ENCODE measurements around the gene SLC19A1. TPM values are rescaled to one million over a fixed set of nuclear protein-coding genes. Genes with fewer than 3 reads are reported as not detected.

SLC19A1 gene
- total RNA-seq, 2 donors from 2014 or later: 12.2 to 15.5 TPM

GRCh38 chr21:45490049-45490731, 52.0 kb downstream of the SLC19A1 start:
- Histone ChIP-seq H3K36me3 (no peaks in the 10 kb centered on the region), H3K9me3 (no peaks in the 10 kb centered on the region), H3K27me3 (replicated peaks; ENCODE audit: insufficient read depth) (no peaks in the 10 kb centered on the region), H3K27ac (no peak overlapping the region), H3K4me3 (no peak overlapping the region), H3K4me1 (replicated peaks) (no peaks in the 10 kb centered on the region)
- DNase-seq (ENCODE audit: low spot score): no peak
- 77% methylated on average over 27 of the region's 29 CpGs for WGBS
- intact Hi-C loops (cut with DNase I): no loop called here
- TF ChIP-seq POLR2A (IDR thresholded peaks at IDR 0.05) (no peak), POLR2AphosphoS5 (IDR thresholded peaks at IDR 0.05) (no peak), CTCF (IDR thresholded peaks at IDR 0.05) (no peak)

GRCh38 chr21:45489722-45489982, 52.6 kb downstream of the SLC19A1 start:
- intact Hi-C loops (cut with DNase I): no loop called here
- Histone ChIP-seq H3K27me3 (replicated peaks; ENCODE audit: insufficient read depth) (no peaks in the 10 kb centered on the region), H3K36me3 (no peaks in the 10 kb centered on the region), H3K4me3 (no peak overlapping the region), H3K27ac (no peak overlapping the region), H3K9me3 (no peaks in the 10 kb centered on the region), H3K4me1 (replicated peaks) (no peaks in the 10 kb centered on the region)
- no peak for DNase-seq (ENCODE audit: low spot score)
- 60% methylated on average over 8 of the region's 9 CpGs for WGBS
- no peak for TF ChIP-seq POLR2AphosphoS5 (IDR thresholded peaks at IDR 0.05)
- TF ChIP-seq POLR2A (IDR thresholded peaks at IDR 0.05): no peak
- TF ChIP-seq CTCF (IDR thresholded peaks at IDR 0.05): no peak

- Histone ChIP-seq H3K36me3 (no peaks in the 10 kb centered on the region), H3K27ac (no peak overlapping the region), H3K9me3 (no peaks in the 10 kb centered on the region), H3K27me3 (replicated peaks; ENCODE audit: insufficient read depth) (no peaks in the 10 kb centered on the region), H3K4me3 (no peak overlapping the region), H3K4me1 (replicated peaks) (no peaks in the 10 kb centered on the region)
- 86% methylated on average over 36 of the region's 36 CpGs for WGBS
- TF ChIP-seq CTCF (IDR thresholded peaks at IDR 0.05) (no peak), POLR2AphosphoS5 (IDR thresholded peaks at IDR 0.05) (no peak), POLR2A (IDR thresholded peaks at IDR 0.05) (no peak)
- intact Hi-C loops (cut with DNase I): no loop called here
- no peak for DNase-seq (ENCODE audit: low spot score)
Observed at GRCh38 chr21:45488931-45489721, 53.1 kb downstream of the SLC19A1 start.

- no peak for TF ChIP-seq POLR2A (IDR thresholded peaks at IDR 0.05)
- TF ChIP-seq POLR2AphosphoS5 (IDR thresholded peaks at IDR 0.05): no peak
- TF ChIP-seq CTCF (IDR thresholded peaks at IDR 0.05): no peak
- H3K9me3 ChIP-seq: no peaks in the 10 kb centered on the region
- 87% methylated on average over 18 of the region's 18 CpGs for WGBS
- H3K27me3 ChIP-seq (replicated peaks; ENCODE audit: insufficient read depth): no peaks in the 10 kb centered on the region
- no peaks in the 10 kb centered on the region for H3K4me1 ChIP-seq (replicated peaks)
- H3K36me3 ChIP-seq: no peaks in the 10 kb centered on the region
- DNase-seq (ENCODE audit: low spot score): no peak
- intact Hi-C loops (cut with DNase I): no loop called here
- H3K4me3 ChIP-seq: no peak overlapping the region
- H3K27ac ChIP-seq: no peak overlapping the region
Observed at GRCh38 chr21:45487891-45488600, 54.2 kb downstream of the SLC19A1 start.

Measured in prostate gland (tissue), 2 donors.